HG02885 (cell line): ENCODE data around the gene ATP11B.
A peak's percentile ranks its signal among the peaks of the same experiment; 100 is the strongest.

Source experiments
- ATAC-seq: cut with Tn5 transposase; IDR thresholded peaks from one replicate; pipeline ENCODE4 v1.9.1; 2021; ENCODE audit warnings: mild to moderate bottlenecking; ENCODE audit not compliant: unreplicated experiment, poor library complexity

ATP11B gene

DNA sequence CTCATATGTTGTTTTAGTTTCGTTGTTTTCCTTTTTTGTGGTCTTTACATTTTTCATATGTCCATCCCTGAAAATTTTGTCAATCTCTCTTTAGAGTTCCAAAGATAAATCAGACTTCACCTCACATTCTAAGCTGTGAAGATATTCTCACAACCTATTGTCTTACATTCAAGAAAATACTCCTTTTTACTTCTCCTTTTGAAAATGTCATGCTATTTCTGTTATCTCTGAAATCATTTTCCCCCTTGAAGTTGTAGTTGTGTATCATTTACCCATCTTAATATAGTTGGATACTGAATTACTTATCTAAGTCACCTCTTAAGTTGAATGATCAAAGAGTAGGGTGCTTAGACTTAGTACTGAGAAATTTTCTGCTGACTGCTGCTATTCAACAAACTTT lies 112.7 kb downstream of the ATP11B start:
- peak; percentile 71 for ATAC-seq

DNA sequence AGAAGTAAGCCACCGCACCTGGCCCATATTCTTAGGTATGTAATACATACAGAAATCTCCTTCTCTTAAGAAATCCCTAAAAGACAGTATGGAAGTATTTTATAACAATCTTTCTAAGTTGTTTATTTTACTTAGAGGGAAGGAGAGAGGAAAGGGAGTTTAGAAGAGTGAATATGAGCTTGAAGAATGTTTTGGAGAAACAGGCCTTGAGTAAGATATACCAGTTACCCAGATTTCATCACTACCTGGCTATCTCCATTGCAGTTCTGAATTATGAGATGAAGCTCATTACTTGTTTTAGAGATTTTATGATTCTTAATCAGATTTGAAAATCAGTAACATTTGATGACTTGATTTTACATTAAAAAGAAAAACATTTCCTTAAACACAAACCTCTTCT lies 115.2 kb downstream of the ATP11B start:
- ATAC-seq: no peak

DNA sequence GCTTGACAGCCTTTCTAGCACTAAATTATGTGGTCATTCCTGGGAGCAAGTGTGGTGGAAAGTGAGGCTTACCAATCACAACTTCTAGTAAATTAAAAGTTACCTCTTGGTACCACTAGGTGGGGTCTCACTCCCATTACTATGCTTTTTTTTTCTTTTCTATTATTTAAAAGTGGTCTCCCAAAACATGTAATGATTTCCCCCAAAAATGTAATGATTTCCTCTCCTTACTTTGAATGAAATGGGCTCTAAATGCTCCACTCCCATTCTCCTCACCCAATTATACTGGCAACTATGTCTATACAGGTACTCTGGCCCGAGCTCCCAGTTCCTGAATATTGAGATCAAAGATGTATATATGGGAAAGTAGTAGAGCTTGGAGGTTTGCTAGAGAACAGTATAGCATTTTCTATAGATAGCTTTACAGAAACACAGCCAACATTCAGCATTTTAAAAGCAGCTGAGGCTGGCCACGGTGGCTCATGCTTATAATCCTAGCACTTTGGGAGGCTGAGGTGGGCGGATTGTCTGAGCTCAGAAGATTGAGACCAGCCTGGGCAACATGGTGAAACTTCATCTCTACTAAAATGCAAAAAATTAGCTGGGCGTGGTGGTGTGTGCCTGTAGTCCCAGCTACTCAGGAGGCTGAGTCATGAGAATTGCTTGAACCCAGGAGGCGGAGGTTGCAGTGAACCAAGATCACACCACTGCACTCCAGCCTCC lies 116.2 kb downstream of the ATP11B start:
- no peak for ATAC-seq

DNA sequence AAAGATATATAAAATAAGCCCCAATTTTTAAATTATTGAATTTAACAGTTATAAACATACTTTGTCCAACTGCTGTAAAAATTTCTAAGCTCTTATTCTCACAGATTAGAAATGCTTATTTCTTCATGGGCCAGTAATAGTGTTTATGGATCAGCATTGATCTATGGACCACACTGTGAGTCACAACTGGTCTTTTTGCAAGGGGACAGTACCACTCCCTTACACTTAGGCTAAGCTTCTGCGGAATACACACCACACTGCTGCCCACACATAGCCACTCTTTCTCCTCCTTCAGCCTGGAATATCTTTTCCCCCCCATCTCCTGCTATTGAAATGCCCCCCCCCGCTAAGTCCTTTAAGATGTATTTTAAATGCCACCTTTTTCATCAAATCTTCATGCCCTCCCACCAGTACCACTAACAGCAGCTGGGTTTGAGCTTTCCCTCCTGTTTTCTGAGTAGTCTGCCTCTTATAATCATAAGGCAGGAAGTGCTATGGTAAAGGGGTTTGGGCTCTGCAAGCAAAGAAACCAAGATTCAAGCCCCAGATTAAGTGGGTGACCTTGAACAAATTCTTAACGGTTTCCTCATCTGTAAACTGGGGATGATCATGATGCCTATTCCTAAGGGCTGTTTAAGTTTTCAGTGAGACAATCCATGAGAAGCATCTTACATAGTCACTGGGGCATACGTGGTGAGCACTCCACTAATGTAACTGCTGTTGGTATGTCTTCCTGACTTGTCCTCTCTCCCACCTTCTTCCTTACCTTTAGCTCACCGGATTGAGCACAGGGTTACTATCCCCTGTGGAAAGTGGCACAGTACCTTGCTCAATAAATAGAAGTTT lies 117.9 kb downstream of the ATP11B start:
- no peak for ATAC-seq

DNA sequence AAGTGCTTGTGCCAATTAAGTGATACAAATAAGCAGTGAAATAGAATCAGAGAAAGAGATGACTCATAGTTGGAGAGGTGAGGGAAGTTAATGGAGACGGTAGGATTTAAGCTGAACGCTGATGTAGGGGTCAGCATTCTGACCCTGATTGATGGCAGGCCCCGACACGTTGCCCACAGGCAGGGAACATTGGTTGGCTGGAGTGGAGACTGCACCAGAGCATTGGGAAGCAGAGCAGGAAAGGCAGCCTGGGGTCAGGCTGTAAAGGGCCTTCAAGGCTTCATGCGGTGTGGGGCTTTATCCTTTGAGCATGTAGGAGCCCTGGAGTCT lies 118.4 kb downstream of the ATP11B start:
- ATAC-seq: no peak

DNA sequence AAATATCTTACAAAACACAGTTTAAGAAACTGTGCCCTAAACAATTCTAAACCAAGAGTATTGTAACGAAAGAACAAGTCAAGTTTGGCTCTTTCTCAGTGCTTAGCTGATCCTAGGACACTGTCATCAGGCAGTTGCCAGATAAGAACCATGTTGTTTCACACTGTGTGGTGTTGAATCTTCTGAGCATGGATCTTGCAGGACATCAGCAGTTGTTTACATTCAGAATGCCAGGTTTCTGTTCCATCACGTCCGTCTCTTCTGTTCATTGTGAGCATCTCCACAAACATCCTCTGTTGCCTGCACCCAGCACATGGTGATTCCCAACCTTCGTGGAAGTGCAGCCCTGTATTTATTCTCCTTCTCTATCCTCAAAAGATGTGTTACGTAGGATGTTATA lies 119.2 kb downstream of the ATP11B start:
- no peak for ATAC-seq

DNA sequence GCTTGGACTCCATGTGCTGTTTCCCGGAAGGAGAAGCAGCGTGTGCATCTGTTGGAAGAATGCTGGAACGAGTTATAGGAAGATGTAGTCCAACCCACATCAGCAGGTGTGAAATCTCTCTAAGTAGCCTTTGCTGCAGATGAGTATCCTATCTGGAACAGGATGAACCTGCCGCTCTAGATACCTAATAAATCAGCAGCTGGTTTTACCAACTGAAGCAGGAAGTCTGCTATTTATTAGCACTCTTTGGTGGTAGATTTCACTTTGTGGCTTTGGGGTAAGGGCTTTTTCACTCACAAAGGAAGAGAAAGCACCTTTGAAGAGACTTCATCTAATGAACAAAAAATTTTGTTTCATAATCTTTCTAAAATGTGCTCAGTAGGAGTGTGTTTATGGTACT lies 120.6 kb downstream of the ATP11B start:
- peak; percentile 90 for ATAC-seq

DNA sequence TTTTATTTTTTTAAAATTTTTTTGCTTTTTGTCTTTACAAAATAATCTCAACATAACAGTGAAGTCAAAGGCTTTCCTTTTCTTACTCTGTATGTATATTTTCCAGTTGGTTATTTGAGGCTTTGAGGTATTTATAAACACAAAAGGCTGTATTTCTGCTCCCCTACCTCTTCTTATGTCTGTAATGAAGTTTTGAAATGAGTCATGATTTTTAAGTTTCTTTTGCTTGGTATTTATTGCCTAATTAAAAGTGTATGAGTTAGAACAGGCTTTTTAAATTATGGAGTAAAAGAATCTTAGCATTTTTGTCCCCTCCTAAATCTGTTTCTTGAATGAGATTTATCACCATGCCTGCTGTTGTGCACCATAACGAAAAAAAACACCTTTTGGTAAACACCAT lies 121.0 kb downstream of the ATP11B start:
- peak; percentile 56 for ATAC-seq

DNA sequence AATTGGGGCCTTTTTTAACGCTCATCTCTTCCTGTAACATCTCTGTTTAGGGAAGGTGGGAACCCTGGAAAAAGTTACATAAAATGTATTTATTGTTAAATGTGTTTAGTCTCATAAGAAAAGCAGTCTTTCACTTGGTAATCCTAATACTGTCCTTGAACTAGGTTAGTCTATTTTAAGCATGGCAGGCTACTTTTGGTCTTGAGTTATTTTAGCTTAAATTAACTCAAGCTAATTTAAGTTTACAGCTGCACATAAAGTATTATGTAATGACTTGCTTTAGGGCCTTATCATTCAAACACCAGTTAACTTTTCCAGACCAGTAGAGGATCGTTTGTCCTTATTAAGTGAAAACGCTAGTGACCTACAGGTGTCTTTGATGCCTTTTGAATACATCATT lies 123.8 kb downstream of the ATP11B start:
- no peak for ATAC-seq

DNA sequence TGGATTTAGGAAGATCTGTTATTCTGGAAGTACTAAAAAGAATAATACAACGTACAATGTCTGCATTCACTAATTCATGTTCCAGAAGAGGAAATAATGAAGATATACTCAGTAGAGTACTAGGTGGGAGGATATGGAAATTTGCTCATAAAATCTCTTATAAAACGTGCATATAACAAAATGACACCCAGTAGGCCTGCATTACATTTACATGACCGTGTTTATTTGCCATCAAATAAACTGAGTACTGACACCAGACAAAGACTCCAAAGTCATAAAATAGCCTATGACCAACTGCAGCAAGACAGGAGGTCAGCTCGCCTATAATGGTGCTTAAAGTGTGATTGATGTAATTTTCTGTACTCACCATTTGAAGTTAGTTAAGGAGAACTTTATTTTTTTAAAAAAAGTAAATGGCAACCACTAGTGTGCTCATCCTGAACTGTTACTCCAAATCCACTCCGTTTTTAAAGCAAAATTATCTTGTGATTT lies 126.6 kb downstream of the ATP11B start:
- no peak for ATAC-seq

DNA sequence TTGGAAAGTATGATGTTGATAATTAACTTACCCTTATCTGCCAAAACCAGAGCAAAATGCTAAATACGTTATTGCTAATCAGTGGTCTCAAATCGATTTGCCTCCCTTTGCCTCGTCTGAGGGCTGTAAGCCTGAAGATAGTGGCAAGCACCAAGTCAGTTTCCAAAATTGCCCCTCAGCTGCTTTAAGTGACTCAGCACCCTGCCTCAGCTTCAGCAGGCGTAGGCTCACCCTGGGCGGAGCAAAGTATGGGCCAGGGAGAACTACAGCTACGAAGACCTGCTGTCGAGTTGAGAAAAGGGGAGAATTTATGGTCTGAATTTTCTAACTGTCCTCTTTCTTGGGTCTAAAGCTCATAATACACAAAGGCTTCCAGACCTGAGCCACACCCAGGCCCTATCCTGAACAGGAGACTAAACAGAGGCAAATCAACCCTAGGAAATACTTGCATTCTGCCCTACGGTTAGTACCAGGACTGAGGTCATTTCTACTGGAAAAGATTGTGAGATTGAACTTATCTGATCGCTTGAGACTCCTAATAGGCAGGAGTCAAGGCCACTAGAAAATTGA lies 127.3 kb downstream of the ATP11B start:
- ATAC-seq: no peak

DNA sequence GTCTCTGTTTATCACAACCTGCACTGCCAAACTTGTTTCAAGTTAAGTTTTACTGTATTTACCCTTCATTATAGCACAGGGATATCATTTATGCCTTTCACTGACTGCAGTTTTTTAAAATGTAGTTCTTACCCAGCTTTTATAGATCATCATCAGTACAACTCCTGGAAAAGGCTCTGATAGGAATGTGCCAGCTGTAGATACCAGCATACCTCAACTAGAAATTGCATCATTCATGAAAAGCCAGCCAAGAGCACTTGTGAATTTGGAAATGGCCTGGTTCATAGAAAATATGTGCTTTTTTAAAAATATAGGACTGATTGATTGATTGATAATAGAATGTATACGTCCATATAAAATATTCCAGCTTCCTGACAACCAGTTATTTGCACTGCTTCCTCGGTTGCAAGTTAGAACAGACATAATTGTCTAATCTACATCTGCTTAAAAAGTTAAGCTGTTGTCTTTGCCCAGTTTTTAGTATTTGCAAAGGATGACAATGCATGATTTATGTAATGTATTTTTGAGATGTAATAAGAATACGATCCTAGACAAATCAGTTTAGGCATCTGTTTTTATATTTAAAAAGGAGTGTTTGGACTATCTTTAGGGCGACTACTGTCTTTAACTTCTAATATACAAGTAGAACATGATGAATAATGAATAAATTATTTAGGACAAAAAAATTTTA lies 128.5 kb downstream of the ATP11B start:
- no peak for ATAC-seq

DNA sequence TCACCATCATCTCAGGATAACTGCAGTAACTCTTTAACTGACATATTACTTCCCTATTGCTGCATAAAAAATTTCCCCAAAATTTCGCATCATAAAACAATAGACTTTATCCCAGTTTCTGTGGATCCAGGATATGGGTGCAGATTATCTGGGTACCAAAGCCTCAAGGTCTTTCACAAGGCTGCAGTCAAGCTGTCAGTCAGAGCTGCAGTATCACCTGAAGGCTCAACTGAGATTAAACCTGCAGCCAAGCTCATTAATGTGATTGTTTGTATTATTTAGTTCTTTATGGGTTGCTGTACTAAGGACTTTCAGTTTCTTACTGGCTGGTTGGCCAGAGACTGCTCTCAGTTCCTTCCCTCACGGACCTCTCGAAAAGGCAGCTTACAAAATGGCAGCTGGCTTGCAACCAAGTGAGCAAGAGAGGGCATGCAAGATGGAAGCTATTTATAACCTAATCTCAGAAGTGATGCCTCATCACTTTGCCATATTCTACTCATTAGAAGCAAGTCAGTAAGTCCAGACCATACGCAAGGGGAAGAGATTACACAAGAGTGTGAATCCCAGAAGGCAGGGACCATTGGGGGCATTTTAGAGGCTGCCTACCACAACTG lies 132.1 kb downstream of the ATP11B start:
- ATAC-seq: peak; percentile 94

DNA sequence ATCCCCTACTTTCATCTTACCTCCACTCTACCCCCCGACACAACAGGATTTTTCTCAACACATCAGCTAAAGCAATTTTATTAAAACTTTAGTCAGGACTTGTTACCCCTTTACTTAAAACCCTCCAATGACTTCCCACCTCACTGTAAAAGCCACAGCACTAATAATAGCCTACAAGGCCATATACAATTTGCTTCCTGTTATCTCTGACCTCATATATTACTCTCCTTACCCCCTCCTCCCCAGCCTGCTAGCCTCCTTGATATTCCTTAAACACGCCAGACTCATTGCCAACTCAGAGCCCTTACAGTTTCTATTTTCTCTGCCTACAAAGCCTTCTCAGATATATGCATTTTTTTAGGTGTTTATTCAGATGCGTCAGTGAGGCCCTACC lies 132.6 kb downstream of the ATP11B start:
- peak; percentile 24 for ATAC-seq

DNA sequence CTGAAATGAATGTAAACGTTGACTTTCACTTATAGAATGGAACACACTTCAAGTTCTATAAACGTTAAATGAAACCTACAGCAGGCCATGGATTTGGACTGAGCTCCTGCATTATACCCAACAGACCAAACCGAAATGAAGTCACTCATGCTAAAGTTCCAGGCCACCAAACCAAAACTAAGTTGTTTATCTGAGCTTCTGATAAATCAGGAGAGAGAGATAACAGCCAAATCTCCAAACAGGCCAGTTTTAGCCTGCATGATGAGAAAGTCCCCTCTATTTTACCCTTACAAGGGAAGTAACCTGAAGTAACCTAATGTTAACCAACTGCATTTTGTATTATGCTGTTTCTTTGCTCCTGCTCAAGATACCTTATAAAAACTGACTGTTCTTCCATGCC lies 142.5 kb downstream of the ATP11B start:
- ATAC-seq: no peak

DNA sequence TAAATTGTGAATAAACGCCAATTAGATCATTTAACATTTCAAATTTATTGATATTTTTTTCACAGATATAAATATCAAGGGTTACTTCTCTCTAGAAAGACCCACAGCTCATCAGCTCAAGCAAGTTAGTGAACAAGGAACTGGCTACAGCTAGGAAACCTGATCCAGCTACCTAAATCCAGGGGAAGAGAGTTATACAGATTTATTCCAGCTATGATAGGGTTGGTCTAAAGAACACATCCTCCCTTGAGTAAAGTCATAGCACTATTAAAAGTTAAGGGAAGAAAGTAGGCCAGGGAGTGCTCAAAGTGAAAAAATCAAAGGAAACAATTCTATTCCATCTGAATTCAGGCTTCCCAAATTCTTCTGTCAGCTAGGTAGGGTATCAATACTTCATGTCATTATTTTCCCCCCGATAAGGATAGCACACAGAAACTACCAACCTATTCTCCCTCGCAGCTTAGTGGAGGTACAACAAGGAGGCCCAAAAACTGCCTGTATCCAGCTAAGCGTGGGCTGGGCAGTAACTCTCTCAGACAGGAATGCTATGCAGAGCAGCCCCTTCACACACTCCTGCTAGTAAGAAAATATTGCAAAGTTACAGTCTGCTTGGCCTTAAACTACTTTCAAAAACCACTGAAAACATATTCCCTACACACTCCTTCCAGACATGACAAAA lies 143.1 kb downstream of the ATP11B start:
- ATAC-seq: no peak

DNA sequence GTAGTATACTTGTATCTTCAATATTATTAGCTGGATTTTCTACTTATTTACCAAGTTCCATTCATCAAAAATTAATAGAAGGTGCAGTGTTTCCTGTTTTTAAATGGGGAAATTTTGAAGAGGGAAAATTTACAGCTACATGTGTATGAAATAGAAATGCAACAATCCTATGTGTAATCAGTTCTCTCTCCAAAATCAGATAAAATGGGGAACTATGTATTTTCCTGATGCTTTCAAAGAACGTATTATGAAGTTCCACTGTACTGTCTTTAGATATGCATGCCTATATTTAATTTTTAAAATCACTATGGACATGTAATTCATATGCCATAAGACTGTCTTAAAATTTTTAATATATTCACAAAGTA lies 143.6 kb downstream of the ATP11B start:
- no peak for ATAC-seq

DNA sequence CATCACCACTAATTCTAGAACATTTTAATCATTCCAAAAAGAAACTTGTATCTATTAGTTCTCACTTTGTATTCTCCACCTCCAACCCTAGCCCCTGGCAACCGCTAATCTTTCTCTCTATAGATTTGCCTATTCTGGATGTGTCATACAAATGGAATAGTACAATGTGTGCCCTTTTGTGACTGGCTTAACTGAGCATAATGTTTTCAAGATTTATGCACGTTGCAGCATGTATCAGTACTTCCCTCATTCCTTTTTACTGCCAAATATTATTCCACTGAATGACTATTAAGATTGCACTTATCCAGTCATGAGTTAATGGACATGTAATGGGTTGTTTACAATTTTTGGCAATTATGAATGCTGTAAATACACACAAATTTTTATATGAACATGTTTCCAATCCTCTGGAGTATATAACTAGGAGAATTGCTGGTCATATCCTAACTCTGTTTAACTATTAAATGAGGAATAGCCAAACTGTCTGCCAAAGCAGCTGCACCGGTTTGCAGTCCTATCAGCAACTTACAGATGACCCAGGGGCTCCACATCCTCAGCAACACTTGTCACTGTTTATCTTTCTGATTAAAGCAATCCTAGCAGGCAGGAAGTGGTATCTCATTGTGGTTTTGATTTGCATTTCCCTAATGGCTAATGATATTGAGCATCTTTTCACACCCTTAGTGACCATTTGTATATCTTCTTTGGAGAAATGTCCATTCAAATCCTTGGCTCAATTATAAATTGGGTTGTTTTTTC lies 144.2 kb downstream of the ATP11B start:
- peak; percentile 74 for ATAC-seq

DNA sequence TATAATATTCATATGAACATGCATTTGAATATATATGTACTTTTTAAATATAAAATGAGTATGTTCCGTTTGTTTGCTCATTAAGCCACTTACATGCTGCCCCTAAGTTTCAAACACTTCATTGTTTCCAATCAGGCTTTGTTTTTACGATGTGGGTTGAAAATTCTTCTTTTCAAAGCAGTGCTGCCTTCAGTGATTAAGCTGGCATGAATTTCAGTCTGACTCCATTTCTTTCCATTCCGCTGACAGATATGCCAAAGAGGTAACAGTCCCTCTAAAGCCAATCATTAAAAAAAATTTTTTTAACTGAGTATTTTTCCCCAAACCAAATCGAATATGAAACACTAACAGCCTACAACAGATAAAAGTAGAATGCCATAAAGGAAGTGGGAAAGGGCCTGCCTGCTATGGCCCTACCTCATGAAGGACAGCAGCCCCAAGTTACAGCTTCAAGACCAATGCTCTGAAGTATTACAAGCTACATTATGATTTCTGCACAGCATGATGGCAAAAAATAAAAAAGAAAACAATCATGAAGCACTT lies 147.0 kb downstream of the ATP11B start:
- no peak for ATAC-seq
